HG03066 (cell line): ENCODE results near the gene MYRIP.
"Not testable (repeated sequence)": the region's sequence is repeated elsewhere in the genome, so short reads cannot be mapped to it uniquely, and the experiment has no call there.

Experiments
- ATAC-seq: cut with Tn5 transposase; IDR thresholded peaks from one replicate; pipeline ENCODE4 v1.9.1; 2021; ENCODE audit warnings: low read depth; ENCODE audit not compliant: unreplicated experiment

Gene MYRIP

GRCh38 chr3:40021338-40021737, 211.9 kb downstream of the MYRIP start:
- no peak for ATAC-seq

GRCh38 chr3:40022297-40022827, 213.0 kb downstream of the MYRIP start:
- no peak for ATAC-seq

GRCh38 chr3:40024526-40024925, 215.1 kb downstream of the MYRIP start:
- ATAC-seq = no peak

GRCh38 chr3:40025892-40026291, 216.5 kb downstream of the MYRIP start:
- not testable (repeated sequence) for ATAC-seq

- ATAC-seq = no peak
These were observed 225.8 kb downstream of the MYRIP start for GRCh38 chr3:40035177-40035576.

GRCh38 chr3:40037582-40037981, 228.2 kb downstream of the MYRIP start:
- no peak for ATAC-seq

- ATAC-seq = no peak
These were observed 233.5 kb downstream of the MYRIP start for GRCh38 chr3:40042752-40043443.

GRCh38 chr3:40043444-40043755, 234.0 kb downstream of the MYRIP start:
- no peak for ATAC-seq

- no peak for ATAC-seq
These were observed 235.1 kb downstream of the MYRIP start for GRCh38 chr3:40044487-40044886.

- no peak for ATAC-seq
These were observed 235.6 kb downstream of the MYRIP start for GRCh38 chr3:40045051-40045450.

GRCh38 chr3:40046149-40046548, 236.7 kb downstream of the MYRIP start:
- ATAC-seq = no peak

GRCh38 chr3:40047406-40047805, 238.0 kb downstream of the MYRIP start:
- ATAC-seq = no peak

- ATAC-seq = no peak
These were observed 244.3 kb downstream of the MYRIP start for GRCh38 chr3:40053663-40054062.

GRCh38 chr3:40054568-40055222, 245.3 kb downstream of the MYRIP start:
- ATAC-seq = no peak

GRCh38 chr3:40055361-40055760, 246.0 kb downstream of the MYRIP start:
- no peak for ATAC-seq

GRCh38 chr3:40055956-40056355, 246.5 kb downstream of the MYRIP start:
- ATAC-seq = no peak

- no peak for ATAC-seq
These were observed 247.7 kb downstream of the MYRIP start for GRCh38 chr3:40057077-40057476.

- ATAC-seq = no peak
These were observed 248.4 kb downstream of the MYRIP start for GRCh38 chr3:40057786-40058185.

GRCh38 chr3:40068636-40069035, 259.2 kb downstream of the MYRIP start:
- no peak for ATAC-seq

- no peak for ATAC-seq
These were observed 261.4 kb downstream of the MYRIP start for GRCh38 chr3:40070816-40071215.

GRCh38 chr3:40071683-40072238, 262.4 kb downstream of the MYRIP start:
- no peak for ATAC-seq
